GM19324 (cell line): ENCODE results near the gene TP53I11.

Source experiments
- ATAC-seq: cut with Tn5 transposase; IDR thresholded peaks from one replicate; pipeline ENCODE4 v1.9.1; 2021; ENCODE audit warnings: mild to moderate bottlenecking, moderate library complexity; ENCODE audit not compliant: unreplicated experiment, low FRiP score

Gene TP53I11

DNA sequence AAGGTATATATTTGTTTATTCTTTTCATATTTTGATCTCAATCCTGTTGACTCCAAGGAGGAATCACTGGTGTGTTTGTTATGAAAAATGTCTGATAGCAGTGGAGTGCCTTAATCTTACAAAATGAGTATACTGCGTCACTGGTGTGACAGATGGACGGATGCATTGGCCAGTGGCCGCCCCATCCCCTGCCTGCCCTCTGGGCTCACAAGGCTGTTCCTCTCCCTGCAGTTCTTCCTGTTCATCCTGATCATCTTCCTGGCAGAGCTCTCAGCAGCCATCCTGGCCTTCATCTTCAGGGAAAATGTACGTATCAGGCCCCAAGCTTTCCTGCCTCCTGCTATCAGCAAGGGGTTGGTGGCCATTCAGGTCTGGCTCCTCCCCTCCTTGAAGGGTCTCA lies 32.9 kb downstream of the TP53I11 start:
- ATAC-seq, result no peak

DNA sequence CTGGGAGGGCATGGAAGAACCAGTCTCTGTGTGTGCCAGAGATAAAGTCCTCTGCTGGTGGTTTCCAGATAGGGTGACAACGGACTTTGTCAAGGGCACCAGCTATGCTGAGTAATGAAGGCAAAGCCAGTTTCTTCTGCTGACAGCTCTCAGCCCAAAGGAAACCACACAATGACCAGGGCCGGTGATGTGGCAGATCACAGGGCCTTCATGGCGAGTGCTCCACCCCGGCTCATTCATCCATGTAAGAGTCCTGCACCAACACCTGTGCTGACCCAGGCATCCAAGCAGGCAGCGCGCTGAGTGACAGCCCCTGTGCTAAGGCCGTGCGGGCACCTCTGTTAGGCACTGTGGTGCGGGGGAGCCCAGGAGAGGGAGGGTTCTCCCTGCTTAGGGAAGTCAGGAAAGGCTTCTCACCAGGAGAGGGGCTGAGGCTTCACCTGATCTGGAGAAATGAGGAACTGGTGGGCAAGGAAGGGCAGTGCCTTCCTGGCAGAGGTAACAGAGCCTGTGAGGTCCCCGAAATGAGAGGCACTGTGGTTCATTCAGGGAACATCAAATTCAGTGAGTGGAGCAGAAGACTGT lies 33.8 kb downstream of the TP53I11 start:
- no peak for ATAC-seq

DNA sequence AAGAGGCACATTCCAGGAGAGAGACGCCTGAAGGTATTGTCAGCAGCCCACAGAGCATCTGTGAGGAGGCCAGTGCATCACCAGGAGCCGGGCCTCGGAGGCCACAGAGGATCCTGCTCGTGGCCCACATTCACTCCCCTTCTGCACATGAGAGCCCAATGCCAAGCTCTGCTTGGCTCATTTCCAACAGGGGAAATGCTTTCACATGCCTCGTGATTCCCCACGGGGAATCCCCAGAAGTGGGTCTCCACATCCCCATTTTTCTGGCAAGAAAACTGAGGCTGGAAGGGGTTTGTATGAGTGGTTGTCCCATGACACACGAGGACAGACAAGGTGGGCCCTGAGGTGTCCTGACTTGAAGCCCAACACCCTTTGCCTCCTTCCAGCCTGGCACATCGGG lies 34.4 kb downstream of the TP53I11 start:
- no peak for ATAC-seq

DNA sequence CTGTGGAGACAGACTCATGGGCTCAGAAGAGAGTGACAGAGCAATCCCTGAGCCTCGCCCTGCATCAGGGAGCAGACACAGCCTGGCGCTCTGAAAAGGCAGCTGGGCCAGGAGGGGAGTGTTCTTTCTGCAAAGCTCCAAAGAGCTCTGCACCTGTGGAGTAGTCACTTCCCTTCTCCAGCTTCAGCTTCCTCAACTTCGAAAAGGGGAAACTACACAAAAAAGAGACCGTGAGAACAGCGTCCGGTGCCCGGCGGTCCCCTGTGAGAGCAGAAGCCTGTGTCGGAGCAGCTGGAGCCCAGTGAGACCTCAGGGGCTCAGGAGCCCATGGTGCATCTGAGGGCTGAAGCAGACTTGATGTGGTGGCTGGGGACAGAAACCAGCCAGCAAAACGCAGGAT lies 35.1 kb downstream of the TP53I11 start:
- no peak for ATAC-seq

DNA sequence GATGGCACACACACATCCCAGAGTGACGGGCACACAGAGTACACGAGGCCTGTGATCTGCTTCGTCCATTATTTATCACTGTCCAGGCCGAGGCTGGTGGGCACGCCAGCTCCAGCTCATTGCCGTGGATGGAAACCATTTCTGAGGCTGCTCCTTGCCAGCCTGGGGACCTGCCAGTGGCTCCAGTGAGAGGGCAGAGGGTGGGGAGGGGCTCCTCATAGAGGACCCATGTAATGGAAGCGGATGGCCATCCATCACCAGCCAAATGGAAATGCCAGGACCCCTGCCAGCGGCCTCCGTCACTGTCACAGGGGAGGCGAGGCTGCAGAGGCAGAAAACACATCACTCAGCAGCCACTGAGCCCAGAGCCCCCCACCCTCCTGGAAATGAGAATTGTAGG lies 35.7 kb downstream of the TP53I11 start:
- no peak for ATAC-seq

DNA sequence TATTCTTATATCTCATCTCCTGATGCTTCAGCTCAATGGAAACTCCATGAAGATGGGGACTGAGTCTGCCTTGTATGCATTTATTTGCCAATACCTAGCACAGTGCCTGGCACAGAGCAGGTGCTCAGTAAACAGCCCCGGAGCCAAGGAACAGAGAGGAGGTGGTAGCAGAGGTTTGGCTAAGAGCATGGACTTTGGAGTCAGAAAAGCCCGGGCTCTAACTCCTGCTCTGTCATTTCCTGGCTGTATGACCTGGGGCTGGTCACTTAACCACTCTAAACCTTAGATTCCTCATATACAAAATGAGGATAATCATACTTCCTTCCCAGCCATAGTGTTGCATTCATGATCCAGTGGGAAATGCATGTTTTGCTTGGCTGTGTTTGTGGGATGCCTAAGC lies 36.6 kb downstream of the TP53I11 start:
- no peak for ATAC-seq

DNA sequence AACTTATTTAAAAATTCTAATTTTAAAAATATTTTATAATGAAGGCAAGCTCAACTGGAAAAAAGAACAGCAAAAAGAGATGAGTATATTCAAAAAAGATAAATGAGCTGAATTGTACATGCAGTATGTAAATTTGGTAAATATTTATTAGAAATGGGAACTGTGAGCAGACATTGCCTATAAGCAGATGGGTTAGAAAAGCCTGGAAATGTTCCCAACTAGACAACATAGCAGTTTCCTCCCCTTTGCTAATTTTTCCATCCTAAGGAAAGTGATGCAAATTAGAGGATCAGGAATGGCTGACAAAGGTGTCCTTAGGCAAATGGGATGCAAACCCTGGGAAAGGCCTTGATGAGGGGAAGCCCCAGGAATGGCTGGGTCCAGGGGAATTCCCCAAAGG lies 37.2 kb downstream of the TP53I11 start:
- ATAC-seq, result no peak

DNA sequence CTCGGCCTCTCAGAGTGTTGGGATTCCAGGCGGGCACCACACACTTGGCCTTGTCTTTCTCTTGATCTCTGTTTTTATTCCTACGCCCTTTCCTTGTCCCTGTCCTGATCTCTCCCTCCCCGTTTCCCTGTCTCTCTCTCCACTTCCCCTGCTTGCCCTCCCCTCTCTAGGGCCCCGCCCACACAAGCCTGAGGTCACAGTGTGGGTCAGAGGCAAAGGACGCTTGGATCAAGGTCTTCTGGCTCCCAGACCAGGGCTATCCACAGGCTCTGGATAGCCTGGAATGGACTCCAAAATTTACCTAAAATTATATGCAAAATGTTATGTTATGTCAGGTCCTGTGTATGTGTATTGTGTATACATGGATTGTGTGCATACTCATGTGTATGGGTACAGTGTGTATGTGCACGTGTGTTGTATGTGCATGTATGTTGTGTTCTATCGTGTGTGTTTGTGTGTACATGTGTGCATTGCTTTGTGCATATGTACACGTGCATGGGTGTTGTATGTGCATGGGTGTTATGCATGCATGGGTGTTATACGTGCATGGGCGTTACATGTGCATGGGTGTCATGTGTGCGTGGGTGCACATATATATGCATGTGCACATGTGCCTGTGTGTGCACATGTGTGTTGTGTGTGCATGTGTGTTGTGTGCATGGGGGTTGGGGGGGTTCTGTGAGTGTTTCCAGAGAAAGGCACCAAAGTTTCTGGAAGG lies 38.3 kb downstream of the TP53I11 start:
- no peak for ATAC-seq

DNA sequence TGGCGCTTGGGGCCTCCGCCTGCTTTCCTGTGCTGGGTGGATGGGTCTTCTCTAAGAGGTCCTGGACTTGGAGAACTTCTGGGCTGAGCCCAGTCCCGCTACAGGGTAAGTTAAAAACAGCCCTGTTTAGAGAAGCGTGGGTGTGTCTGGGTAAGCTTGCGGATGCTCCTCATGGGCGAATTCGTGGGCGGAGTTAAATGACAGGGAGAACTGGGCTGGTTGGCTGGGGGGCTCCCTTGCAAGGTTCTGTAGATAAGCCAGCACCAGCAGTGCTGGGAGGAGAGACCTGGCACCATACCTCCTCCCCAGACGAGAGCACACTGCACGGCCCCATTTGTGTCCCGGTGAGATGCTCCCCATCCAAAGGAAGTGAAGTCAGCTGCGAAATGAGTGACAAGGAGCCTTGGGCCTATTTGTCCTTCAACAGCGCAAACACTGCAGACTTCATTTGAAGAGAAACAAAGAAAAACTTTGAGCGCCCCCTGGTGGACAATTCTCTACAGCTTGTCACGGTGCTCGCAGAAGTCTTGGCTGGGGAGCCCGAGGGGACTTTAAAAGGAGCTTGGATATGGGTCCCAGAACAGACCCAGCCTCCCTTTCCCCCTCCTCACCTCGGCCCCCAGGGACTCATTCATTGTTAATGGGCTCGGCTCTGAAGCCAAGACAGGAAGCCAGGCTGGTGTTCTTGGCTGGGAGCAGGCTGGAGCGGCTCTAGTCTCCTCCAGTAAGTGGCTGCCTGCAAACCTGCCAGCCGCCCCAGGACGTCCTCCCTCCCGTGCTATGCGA lies 39.5 kb downstream of the TP53I11 start:
- no peak for ATAC-seq

DNA sequence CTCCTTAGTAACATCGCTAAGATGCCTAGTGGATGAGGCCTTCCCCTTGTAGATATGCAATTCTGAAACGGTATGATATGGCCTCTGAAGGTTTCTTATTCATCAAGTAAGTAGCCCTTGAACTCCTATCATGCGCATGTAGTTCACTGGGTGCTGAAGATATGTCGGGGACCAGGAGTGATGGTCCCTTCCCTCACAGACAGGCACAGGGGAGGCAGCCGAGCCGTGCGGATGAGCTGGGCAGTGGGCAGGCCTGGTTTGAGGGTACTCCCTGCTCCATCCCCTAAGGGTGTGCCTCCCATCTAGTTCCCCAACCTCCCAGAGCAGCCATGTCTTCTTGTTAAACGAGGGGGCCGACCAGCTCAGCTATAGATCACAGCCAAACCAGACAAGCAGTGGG lies 40.1 kb downstream of the TP53I11 start:
- ATAC-seq, result no peak

DNA sequence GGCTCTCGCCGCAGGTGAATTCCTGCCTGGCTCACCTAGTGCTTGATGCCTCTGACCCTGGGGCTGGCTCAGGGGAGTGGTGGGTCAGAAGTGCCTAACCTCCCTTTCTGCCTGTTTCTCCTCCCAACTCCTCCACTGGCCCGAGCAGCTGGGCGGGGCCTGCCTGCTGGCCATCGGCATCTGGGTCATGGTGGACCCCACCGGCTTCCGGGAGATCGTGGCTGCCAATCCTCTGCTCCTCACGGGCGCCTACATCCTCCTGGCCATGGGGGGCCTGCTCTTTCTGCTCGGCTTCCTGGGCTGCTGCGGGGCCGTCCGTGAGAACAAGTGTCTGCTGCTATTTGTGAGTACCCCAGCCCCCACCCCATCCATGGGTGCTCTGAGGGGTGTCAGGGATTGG lies 41.1 kb downstream of the TP53I11 start:
- ATAC-seq, result no peak

DNA sequence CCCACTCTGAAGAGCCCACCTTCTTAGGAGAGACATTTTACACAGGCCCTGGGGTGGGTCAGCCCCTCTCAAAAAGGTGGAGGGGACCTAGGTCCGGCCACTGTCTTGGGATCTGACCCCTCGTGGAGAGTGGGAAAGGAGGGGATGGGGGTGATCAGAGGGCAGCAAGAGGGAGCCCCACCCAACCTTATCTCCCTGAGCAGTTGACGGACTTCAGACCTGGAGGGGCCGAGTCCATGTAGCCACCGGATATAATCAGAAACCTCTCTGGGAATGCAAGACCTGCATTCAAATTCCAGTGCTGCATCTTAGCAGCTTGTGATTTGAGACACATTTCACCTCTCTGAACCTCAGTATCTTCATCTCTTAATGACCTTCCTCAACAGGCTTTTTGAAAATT lies 44.0 kb downstream of the TP53I11 start:
- ATAC-seq, result no peak

DNA sequence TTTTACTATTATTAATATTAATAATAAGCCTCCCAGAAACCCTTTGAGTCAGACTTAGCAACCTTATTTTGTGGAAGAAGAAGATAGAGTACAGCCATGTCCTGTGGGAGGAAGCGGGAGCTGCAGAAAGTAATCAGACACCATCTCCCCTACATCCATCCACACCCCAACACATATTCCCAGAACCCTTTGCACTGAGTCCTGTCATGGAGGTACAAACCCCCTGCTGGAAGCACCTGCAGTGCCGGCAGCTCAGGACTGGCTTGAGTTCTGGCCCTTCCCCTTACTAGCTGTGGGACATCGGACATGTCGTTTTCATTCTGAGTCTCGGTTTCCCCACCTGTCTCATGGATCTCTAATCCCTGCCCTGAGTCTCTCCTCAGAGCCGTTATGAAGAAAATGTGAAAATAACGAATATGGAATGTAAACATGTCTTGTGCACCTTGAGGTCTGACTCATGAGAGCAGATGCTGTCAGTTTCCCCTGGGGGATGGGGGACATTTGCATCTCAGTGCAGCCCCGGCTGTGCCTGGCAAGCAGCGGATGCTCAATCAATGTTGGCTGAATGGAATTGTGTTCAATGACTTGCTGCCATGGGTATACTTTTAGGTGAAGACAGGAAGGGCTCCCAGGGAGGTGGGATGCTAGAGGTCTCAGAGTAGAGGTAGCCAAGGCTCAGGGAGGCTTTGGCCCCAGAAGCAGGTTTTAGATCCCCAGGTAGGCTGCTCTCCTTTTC lies 45.4 kb downstream of the TP53I11 start:
- no peak for ATAC-seq

DNA sequence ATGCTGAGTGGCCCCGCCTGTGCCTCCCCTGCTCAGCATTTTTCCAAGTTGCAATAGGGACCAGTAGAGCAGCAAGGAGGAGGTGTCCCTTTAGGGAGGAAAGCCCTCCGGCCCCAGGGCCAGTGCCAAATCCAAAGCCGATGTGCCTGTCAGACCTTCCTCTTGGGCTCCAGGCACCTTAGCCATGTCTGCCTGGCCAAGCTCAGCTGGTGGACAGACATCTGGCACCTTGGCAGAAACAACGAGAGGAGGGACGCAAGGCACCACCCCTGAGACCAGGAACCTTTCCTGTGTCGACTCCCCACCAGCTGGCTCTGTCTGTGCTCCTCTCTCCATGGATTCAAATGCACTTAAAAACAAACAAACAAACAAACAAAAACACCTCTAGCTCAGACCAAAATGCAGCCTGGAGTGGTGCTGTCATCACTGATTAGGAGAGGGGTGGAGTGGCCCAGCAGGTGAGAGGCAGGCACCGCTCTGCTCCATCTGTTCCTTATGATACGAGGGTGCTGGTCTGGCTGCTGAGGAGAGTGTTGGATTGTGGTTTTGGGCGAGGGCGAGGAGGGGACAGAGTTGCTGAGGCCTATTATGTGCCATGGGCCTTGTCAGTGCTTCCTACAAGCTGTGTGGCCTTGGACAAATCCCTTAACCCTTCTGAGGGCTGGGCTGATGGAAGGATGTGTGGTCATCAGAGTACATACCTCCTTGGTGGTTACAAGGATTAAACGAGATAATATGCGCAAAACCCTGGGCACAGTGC lies 46.2 kb downstream of the TP53I11 start:
- ATAC-seq, result no peak

DNA sequence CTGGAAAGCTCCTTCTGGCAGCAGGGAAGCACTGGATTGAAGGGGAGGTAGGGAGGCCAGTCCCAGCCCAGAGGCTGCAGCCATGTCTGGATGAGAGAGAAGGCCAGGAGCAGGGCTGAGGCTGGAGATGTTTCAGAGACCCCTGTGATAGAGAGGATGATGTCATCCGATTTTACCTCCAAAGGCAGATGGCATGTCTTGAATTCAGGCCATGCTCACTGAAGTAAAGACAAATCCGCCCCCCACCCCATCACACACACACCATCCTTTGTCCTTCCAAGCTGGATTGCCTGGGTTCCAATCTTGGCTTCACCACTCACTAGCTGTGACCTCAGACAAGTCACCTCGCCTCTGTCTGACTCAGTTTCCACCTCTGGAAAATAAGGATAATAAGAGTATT lies 47.2 kb downstream of the TP53I11 start:
- no peak for ATAC-seq

DNA sequence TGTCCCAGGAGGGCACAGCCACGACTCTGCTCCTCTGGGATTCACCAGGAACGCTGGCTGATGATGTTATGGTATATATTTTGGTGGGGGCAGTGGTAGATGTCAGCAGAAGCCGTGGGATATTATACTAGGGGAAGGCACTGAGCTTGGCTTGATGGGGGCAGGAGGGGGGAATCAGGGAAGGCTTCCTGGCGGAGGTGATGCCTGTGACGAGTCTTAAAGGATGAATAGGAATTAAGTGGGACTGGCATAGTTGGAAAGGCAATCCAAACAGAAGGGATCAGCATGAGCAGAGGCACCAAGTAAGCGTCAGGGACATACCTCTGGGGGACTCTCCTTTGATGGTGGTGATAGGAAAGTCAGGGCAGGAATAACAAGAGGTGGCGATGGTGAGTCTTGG lies 47.6 kb downstream of the TP53I11 start:
- no peak for ATAC-seq

DNA sequence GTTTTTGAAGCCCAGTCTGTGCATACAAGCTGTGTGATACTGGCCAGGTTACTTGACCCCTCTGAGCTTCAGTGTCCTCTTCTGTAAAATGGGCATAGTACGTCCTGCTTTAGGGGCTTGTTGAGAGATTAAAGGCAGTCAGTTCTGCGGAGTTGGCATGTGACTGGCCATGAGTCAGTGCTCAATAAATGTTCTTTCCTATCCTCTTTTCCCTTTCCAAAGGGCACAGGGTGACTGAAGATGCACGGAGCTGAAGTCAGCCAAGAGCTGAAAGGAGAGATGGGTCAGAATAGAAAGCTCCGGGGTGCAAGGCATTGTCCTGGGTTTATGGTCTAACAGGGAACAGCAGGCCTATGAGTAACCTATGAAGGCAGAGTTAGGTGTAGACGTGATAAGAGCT lies 48.9 kb downstream of the TP53I11 start:
- ATAC-seq, result no peak

DNA sequence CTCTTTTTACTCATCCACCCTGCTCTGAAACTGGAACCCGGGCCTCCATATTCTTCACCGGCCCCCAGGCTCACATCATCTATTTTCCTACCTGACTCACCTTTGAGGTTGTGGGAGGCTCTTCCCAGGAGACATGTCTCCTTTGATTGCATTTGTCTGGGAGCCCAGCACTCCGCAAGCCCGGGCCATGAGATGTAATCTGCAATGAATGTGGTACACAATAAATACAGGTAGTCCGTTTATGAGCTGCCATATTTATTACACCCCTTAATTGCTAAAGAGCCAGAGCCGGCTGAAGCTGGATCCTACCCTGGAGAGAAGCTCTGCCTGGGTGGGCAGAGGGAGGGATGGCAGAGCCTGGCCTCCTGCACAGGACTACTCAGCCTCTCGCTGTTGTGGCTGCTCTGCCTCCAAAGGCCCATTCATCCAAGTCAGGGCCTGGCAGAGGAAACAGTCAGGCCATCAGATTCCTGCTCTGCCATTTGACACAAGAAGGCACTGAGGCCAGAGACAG lies 49.5 kb downstream of the TP53I11 start:
- no peak for ATAC-seq

DNA sequence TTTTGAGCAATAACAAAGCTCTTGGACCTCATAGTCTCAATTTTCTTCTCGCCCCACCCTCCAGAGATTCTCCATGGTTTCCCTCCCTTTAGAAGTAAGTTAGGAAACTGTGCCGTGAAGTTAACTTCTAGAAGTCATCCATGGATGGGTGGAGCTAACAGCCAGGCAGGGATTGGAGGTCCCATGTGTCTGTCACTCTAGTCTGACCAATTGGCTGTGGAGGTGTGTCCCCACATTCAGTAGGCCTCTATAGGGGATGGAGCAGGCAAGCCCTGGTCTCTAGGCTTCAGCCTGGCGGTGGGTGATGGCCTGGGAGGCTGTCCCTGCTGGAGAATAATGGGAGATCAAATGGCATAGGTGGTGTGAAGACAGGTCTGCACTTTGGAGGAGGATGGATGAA lies 50.7 kb downstream of the TP53I11 start:
- ATAC-seq, result no peak
